Neural cell (in vitro differentiated cells): ENCODE measurements around the gene DIS3L2.

Experiments
- CTCF ChIP-seq: fragments of 450-650 bp; IDR thresholded peaks from 2 replicates; pipeline ENCODE4 v1.5.1; 2014; ENCODE audit warnings: antibody characterized with exemption, mild to moderate bottlenecking, moderate library complexity; ENCODE audit not compliant: poor library complexity, severe bottlenecking
- POLR2AphosphoS5 ChIP-seq: IDR thresholded peaks from 2 replicates; pipeline ENCODE4 v1.6.1; 2012
- RAD21 ChIP-seq: fragments of 450-650 bp; conservative IDR thresholded peaks from 2 replicates; pipeline ENCODE4 v1.6.1; 2014; ENCODE audit warnings: antibody characterized with exemption, mild to moderate bottlenecking, moderate library complexity
- TAF1 ChIP-seq: IDR thresholded peaks from 2 replicates; pipeline ENCODE4 v1.6.1; 2012; ENCODE audit warnings: low read depth

GRCh38 chr2:231970461-231970860, 8.9 kb downstream of the DIS3L2 start:
- TF ChIP-seq POLR2AphosphoS5: no peak
- TF ChIP-seq TAF1: no peak
- no peak for TF ChIP-seq CTCF
- TF ChIP-seq RAD21: no peak
